IgD-negative memory B cell (primary cell): ENCODE measurements around the gene MRPL34. TPM values are rescaled to one million over a fixed set of nuclear protein-coding genes. Genes with fewer than 3 reads are reported as not detected.
"Not testable (repeated sequence)": the region's sequence is repeated elsewhere in the genome, so short reads cannot be mapped to it uniquely, and the experiment has no call there.

Experiments
- H3K27ac Mint-ChIP-seq, 3 donors: one replicate each; pipeline ENCODE4 v1.8.0; 2020 to 2022; ENCODE audit warnings: mild to moderate bottlenecking in 3 of 3, mixed read lengths in 3 of 3, moderate library complexity in 1 of 3
- H3K27me3 Mint-ChIP-seq: one replicate; pipeline ENCODE4 v1.8.0; 2021; ENCODE audit warnings: mixed read lengths
- H3K36me3 Mint-ChIP-seq: one replicate; pipeline ENCODE4 v1.8.0; 2020; ENCODE audit warnings: mild to moderate bottlenecking, mixed read lengths
- H3K4me1 Mint-ChIP-seq, 3 donors: one replicate each; pipeline ENCODE4 v1.8.0; 2020 to 2022; ENCODE audit warnings: mixed read lengths in 3 of 3, mild to moderate bottlenecking in 1 of 3
- H3K4me3 Mint-ChIP-seq, 4 donors: one replicate each; pipeline ENCODE4 v1.8.0; 2020 to 2022; ENCODE audit warnings: mild to moderate bottlenecking in 4 of 4, mixed read lengths in 4 of 4, moderate library complexity in 3 of 4
- H3K9me3 Mint-ChIP-seq, 3 donors: one replicate each; pipeline ENCODE4 v1.8.0; 2020 to 2021; ENCODE audit warnings: mixed read lengths in 3 of 3, mild to moderate bottlenecking in 1 of 3
- polyA plus RNA-seq: library from polyadenylated mRNA; unstranded; fragments of 300-500 nt; fragmentation: Illumina TruSeq; gene quantifications from one replicate; pipeline ENCODE4 v1.2.3, GENCODE V29; 2021

MRPL34 gene
- 218 TPM for polyA plus RNA-seq

- peak within 1 kb of the TSS; percentile 92 to 97 (median 92) for H3K27ac Mint-ChIP-seq
- no peaks in the 10 kb centered on the region for H3K36me3 Mint-ChIP-seq
- H3K9me3 Mint-ChIP-seq: no peaks in the 10 kb centered on the region
- peaks cover 34 to 39% (median 38%) of the 10 kb centered on the region in 3 donors for H3K4me1 Mint-ChIP-seq
- no peaks in the 10 kb centered on the region for H3K27me3 Mint-ChIP-seq
- peak within 1 kb of the TSS; percentile 90 to 100 (median 95) for H3K4me3 Mint-ChIP-seq
These were observed at the start of gene MRPL34 for GRCh38 chr19:17305517-17306284. Gene MRPL34, plus strand, starts transcription at chr19:17305872. Its CDS starts 21 bp downstream, at chr19:17305893.

GRCh38 chr19:17256130-17256529 lies 49.5 kb upstream of the MRPL34 start:
- Mint-ChIP-seq H3K27me3 (no peaks in the 10 kb centered on the region), H3K36me3 (no peaks in the 10 kb centered on the region), H3K4me1 (peaks cover 4 to 6% (median 4%) of the 10 kb centered on the region in 3 donors), H3K27ac (no peak overlapping the region), H3K4me3 (no peak overlapping the region), H3K9me3 (no peaks in the 10 kb centered on the region)

- H3K4me3 Mint-ChIP-seq: no peak overlapping the region
- H3K27ac Mint-ChIP-seq: no peak overlapping the region
- H3K36me3 Mint-ChIP-seq: no peaks in the 10 kb centered on the region
- no peaks in the 10 kb centered on the region for H3K9me3 Mint-ChIP-seq
- H3K27me3 Mint-ChIP-seq: no peaks in the 10 kb centered on the region
- H3K4me1 Mint-ChIP-seq: peaks cover 4 to 6% (median 4%) of the 10 kb centered on the region in 3 donors
These were observed 46.4 kb upstream of the MRPL34 start for GRCh38 chr19:17259118-17259780.

DNA sequence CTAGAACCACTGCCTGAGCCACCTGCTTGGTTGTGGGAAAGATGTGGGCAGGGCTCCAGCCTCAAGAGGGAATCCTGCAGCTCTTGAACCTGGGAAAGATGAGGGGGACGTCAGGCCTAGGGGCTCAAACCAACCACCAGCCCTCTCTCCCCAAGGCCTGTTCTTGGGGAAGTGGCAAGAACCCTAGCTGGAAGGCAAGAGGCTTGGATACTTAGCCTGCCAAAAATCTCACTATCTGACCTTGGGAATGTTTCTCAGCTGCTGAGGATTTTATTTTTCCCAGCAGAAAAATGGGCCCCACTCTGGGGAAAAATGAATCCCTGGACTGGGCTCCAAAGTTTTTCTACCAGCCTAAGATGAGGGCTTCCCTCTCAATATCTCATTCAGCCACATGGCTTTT lies 45.7 kb upstream of the MRPL34 start:
- Mint-ChIP-seq H3K9me3 (no peaks in the 10 kb centered on the region), H3K4me3 (no peak overlapping the region), H3K27me3 (no peaks in the 10 kb centered on the region)

GRCh38 chr19:17260842-17261325 lies 44.8 kb upstream of the MRPL34 start:
- Mint-ChIP-seq H3K4me1 (peaks cover 4 to 7% (median 4%) of the 10 kb centered on the region in 3 donors), H3K36me3 (no peaks in the 10 kb centered on the region), H3K9me3 (no peaks in the 10 kb centered on the region), H3K4me3 (no peak overlapping the region), H3K27ac (no peak overlapping the region), H3K27me3 (no peaks in the 10 kb centered on the region)

More for the DNA sequence above, 45.7 kb upstream of the MRPL34 start:
- H3K36me3 Mint-ChIP-seq: no peaks in the 10 kb centered on the region
- H3K4me1 Mint-ChIP-seq: peaks cover 4 to 7% (median 4%) of the 10 kb centered on the region in 3 donors
- no peak overlapping the region for H3K27ac Mint-ChIP-seq

DNA sequence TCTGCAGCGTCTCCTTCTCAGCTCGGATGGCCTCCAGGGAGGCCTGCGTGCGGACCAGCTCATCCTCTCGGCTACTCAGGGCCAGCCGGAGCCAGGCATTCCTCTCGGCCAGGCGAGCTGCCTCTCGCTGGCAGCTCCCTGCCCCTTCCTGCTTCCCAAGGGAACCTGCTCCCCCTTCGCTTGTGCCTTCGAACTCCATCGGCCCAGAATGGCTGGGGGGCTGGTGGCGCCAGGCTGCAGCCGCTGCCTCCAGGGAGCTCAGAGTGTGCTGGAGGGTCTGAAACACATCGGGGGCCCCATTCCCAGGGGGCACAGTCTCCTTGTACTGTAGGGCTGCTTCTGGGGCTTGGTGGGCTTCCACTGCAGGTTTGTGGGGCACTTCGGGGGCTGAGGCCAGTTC lies 43.1 kb upstream of the MRPL34 start:
- H3K27me3 Mint-ChIP-seq: no peaks in the 10 kb centered on the region

GRCh38 chr19:17263712-17264640 lies 41.7 kb upstream of the MRPL34 start:
- H3K4me1 Mint-ChIP-seq: peaks cover 10 to 22% (median 14%) of the 10 kb centered on the region in 3 donors
- H3K4me3 Mint-ChIP-seq: no peak overlapping the region

More for the DNA sequence above, 43.1 kb upstream of the MRPL34 start:
- Mint-ChIP-seq H3K4me1 (peaks cover 10 to 17% (median 10%) of the 10 kb centered on the region in 3 donors), H3K27ac (no peak overlapping the region), H3K36me3 (no peaks in the 10 kb centered on the region), H3K4me3 (peak overlapping the region in 1 of 4 donors; percentile 65), H3K9me3 (no peaks in the 10 kb centered on the region)

GRCh38 chr19:17264641-17264979 lies 41.1 kb upstream of the MRPL34 start, which contains the start of gene USHBP1:
Gene USHBP1, minus strand, starts transcription at chr19:17264745. Its CDS starts 446 bp downstream, at chr19:17264299.
- peaks cover 10 to 22% (median 14%) of the 10 kb centered on the region in 3 donors for H3K4me1 Mint-ChIP-seq
- H3K4me3 Mint-ChIP-seq: peak within 1 kb of the TSS in 1 of 4 donors; percentile 5
- no peaks in the 10 kb centered on the region for H3K27me3 Mint-ChIP-seq
- H3K9me3 Mint-ChIP-seq: no peaks in the 10 kb centered on the region
- H3K27ac Mint-ChIP-seq: peak within 1 kb of the TSS; percentile 20 to 43 (median 28)
- H3K36me3 Mint-ChIP-seq: no peaks in the 10 kb centered on the region

More at GRCh38 chr19:17263712-17264640, 41.7 kb upstream of the MRPL34 start:
- peak overlapping the region in 2 of 3 donors; percentile 20 to 28 for H3K27ac Mint-ChIP-seq
- H3K36me3 Mint-ChIP-seq: no peaks in the 10 kb centered on the region
- H3K27me3 Mint-ChIP-seq: no peaks in the 10 kb centered on the region
- H3K9me3 Mint-ChIP-seq: no peaks in the 10 kb centered on the region

- Mint-ChIP-seq H3K36me3 (no peaks in the 10 kb centered on the region), H3K27ac (peak overlapping the region in 2 of 3 donors; percentile 43 to 84), H3K4me1 (peaks cover 7 to 19% (median 10%) of the 10 kb centered on the region in 3 donors), H3K27me3 (no peaks in the 10 kb centered on the region), H3K9me3 (no peaks in the 10 kb centered on the region), H3K4me3 (peak overlapping the region in 1 of 4 donors; percentile 89)
These were observed 39.6 kb upstream of the MRPL34 start for GRCh38 chr19:17266026-17266425.

GRCh38 chr19:17266589-17266974 lies 39.1 kb upstream of the MRPL34 start:
- H3K4me3 Mint-ChIP-seq: peak overlapping the region; percentile 83 to 93 (median 87)
- peak overlapping the region; percentile 83 to 94 (median 84) for H3K27ac Mint-ChIP-seq
- H3K27me3 Mint-ChIP-seq: no peaks in the 10 kb centered on the region

GRCh38 chr19:17266975-17267788 lies 38.5 kb upstream of the MRPL34 start, which contains the start of gene BABAM1:
Gene BABAM1, plus strand, starts transcription at chr19:17267443. Its CDS starts 1,364 bp downstream, at chr19:17268807.
- Mint-ChIP-seq H3K4me1 (peaks cover 7 to 18% (median 13%) of the 10 kb centered on the region in 3 donors), H3K27ac (peak within 1 kb of the TSS; percentile 83 to 94 (median 84)), H3K4me3 (peak within 1 kb of the TSS; percentile 83 to 93 (median 87)), H3K27me3 (no peaks in the 10 kb centered on the region), H3K36me3 (no peaks in the 10 kb centered on the region), H3K9me3 (no peaks in the 10 kb centered on the region)

More at GRCh38 chr19:17266589-17266974, 39.1 kb upstream of the MRPL34 start:
- peaks cover 7 to 18% (median 13%) of the 10 kb centered on the region in 3 donors for H3K4me1 Mint-ChIP-seq
- no peaks in the 10 kb centered on the region for H3K9me3 Mint-ChIP-seq
- no peaks in the 10 kb centered on the region for H3K36me3 Mint-ChIP-seq

DNA sequence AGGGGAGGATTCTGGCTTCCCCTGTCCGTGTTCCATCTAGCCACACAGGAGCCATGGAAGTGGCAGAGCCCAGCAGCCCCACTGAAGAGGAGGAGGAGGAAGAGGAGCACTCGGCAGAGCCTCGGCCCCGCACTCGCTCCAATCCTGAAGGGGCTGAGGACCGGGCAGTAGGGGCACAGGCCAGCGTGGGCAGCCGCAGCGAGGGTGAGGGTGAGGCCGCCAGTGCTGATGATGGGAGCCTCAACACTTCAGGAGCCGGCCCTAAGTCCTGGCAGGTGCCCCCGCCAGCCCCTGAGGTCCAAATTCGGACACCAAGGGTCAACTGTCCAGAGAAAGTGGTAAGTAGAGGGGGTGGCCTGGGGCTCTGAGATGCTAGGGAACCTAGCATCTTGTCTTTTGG lies 36.9 kb upstream of the MRPL34 start:
- H3K36me3 Mint-ChIP-seq: peaks cover 2% of the 10 kb centered on the region
- peaks cover 7 to 18% (median 13%) of the 10 kb centered on the region in 3 donors for H3K4me1 Mint-ChIP-seq
- no peaks in the 10 kb centered on the region for H3K27me3 Mint-ChIP-seq
- H3K9me3 Mint-ChIP-seq: no peaks in the 10 kb centered on the region
- H3K4me3 Mint-ChIP-seq: peak overlapping the region in 2 of 4 donors; percentile 44 to 60
- H3K27ac Mint-ChIP-seq: peak overlapping the region in 1 of 3 donors; percentile 31

GRCh38 chr19:17274892-17275291 lies 30.8 kb upstream of the MRPL34 start:
- H3K4me3 Mint-ChIP-seq, H3K9me3 Mint-ChIP-seq, H3K27me3 Mint-ChIP-seq, H3K4me1 Mint-ChIP-seq, H3K36me3 Mint-ChIP-seq, H3K27ac Mint-ChIP-seq: not testable (repeated sequence)
